HG03520 (cell line): ENCODE data around the gene SLC19A1.

Source experiments
- ATAC-seq: cut with Tn5 transposase; IDR thresholded peaks from one replicate; pipeline ENCODE4 v1.9.1; 2021; ENCODE audit warnings: mild to moderate bottlenecking, moderate library complexity; ENCODE audit not compliant: unreplicated experiment

Gene SLC19A1

GRCh38 chr21:45496968-45497845 lies 45.0 kb downstream of the SLC19A1 start:
- ATAC-seq = no peak

GRCh38 chr21:45496151-45496967 lies 45.9 kb downstream of the SLC19A1 start:
- no peak for ATAC-seq

GRCh38 chr21:45494851-45495680 lies 47.2 kb downstream of the SLC19A1 start:
- ATAC-seq = no peak

- ATAC-seq = no peak
These were observed 47.9 kb downstream of the SLC19A1 start for GRCh38 chr21:45494135-45494850.

GRCh38 chr21:45493401-45494001 lies 48.7 kb downstream of the SLC19A1 start:
- ATAC-seq = no peak

- ATAC-seq = no peak
These were observed 49.5 kb downstream of the SLC19A1 start for GRCh38 chr21:45492765-45493164.

- ATAC-seq = no peak
These were observed 50.6 kb downstream of the SLC19A1 start for GRCh38 chr21:45491623-45492022.

GRCh38 chr21:45491056-45491455 lies 51.2 kb downstream of the SLC19A1 start:
- no peak for ATAC-seq

- no peak for ATAC-seq
These were observed 52.0 kb downstream of the SLC19A1 start for GRCh38 chr21:45490049-45490731.

- ATAC-seq = no peak
These were observed 52.6 kb downstream of the SLC19A1 start for GRCh38 chr21:45489722-45489982.

- no peak for ATAC-seq
These were observed 53.1 kb downstream of the SLC19A1 start for GRCh38 chr21:45488931-45489721.

GRCh38 chr21:45487891-45488600 lies 54.2 kb downstream of the SLC19A1 start:
- no peak for ATAC-seq

GRCh38 chr21:45487161-45487806 lies 55.0 kb downstream of the SLC19A1 start:
- no peak for ATAC-seq

GRCh38 chr21:45486443-45487160 lies 55.6 kb downstream of the SLC19A1 start:
- no peak for ATAC-seq

GRCh38 chr21:45485686-45486442 lies 56.4 kb downstream of the SLC19A1 start:
- ATAC-seq = no peak

GRCh38 chr21:45484318-45484717 lies 57.9 kb downstream of the SLC19A1 start:
- no peak for ATAC-seq
